Uterus (tissue), 2 donors: Measurements from ENCODE around the gene RORB.

Source experiments
- CTCF ChIP-seq, 4 experiments: fragments of 200-600 bp in 2 of 4; fragments of 450-650 bp in 2 of 4; sonication (generic) in 2 of 4; IDR thresholded peaks; one replicate each; pipeline ENCODE4 v1.5.1; 2016 to 2019; ENCODE audit warnings: antibody characterized with exemption in 4 of 4, mild to moderate bottlenecking in 2 of 4, moderate library complexity in 1 of 4
- POLR2A ChIP-seq, 2 donors: fragments of 450-650 bp; IDR thresholded peaks; one replicate each; pipeline ENCODE4 v1.6.1; 2016; ENCODE audit warnings: antibody characterized with exemption in 2 of 2, mild to moderate bottlenecking in 1 of 2, moderate library complexity in 1 of 2

- TF ChIP-seq POLR2A (IDR thresholded peaks at IDR 0.05) (no peak), CTCF (IDR thresholded peaks at IDR 0.05) (no peak)
These were observed 221.6 kb downstream of the RORB start for GRCh38 chr9:74718709-74719108.
